T-cell (primary cell): ENCODE results near the gene EXOC3L1. TPM values are rescaled to one million over a fixed set of nuclear protein-coding genes. Genes with fewer than 3 reads are reported as not detected.
A peak's percentile ranks its signal among the peaks of the same experiment; 100 is the strongest.

ENCODE experiments used
- ATAC-seq, 4 experiments: fragments of 200-7000 bp in 3 of 4; fragments of 150-1000 bp in 1 of 4; cut with Tn5 transposase; replicated peaks in 1 of 4; 1 replicate in 3 of 4; 2 replicates in 1 of 4; pipeline ENCODE4 v1.10.0; 2021; ENCODE audit warnings: moderate library complexity in 3 of 4, mild to moderate bottlenecking in 2 of 4, moderate number of reproducible peaks in 1 of 4
- CTCF ChIA-PET, 2 donors: fragments of 300-600 bp; sonication (Branson Sonifier 250); formaldehyde crosslinking; loops; one replicate each; lab custom pipeline; 2022; ENCODE audit warnings: antibody characterized with exemption in 2 of 2; lab: Charles Lee
- POLR2A ChIA-PET, 2 donors: fragments of 300-600 bp; sonication (Branson Sonifier 250); formaldehyde crosslinking; loops; one replicate each; lab custom pipeline; 2022; ENCODE audit warnings: antibody characterized with exemption in 2 of 2; lab: Charles Lee
- DNase-seq, 35 experiments: peaks; one replicate each; pipeline versions ENCODE4 v3.0.0 to v3.0.0-alpha.2; 2013 to 2023
- H3K27ac ChIP-seq: one replicate; pipeline ENCODE4 v1.5.1; 2013; ENCODE audit warnings: low read length
- H3K27me3 ChIP-seq, 2 experiments: replicated peaks in 1 of 2; 1 replicate in 1 of 2; 2 replicates in 1 of 2; pipeline versions ENCODE4 v1.6.1 to v1.7.0; 2013; ENCODE audit warnings: low read length in 1 of 2, mixed read lengths in 1 of 2; ENCODE audit not compliant: control insufficient read depth in 2 of 2, insufficient read depth in 2 of 2; ENCODE audit errors: extremely low read depth in 1 of 2
- H3K36me3 ChIP-seq, 2 donors: 1 replicate in 1 of 2; 2 replicates in 1 of 2; pipeline versions ENCODE4 v1.6.1 to v1.7.0; 2013; ENCODE audit warnings: low read length in 1 of 2; ENCODE audit not compliant: control insufficient read depth in 2 of 2, insufficient read depth in 1 of 2; ENCODE audit errors: extremely low read depth in 1 of 2
- H3K4me1 ChIP-seq, 2 experiments: 1 replicate in 1 of 2; 2 replicates in 1 of 2; pipeline versions ENCODE4 v1.6.1 to v1.7.0; 2013; ENCODE audit warnings: low read length in 2 of 2, mixed read lengths in 1 of 2; ENCODE audit not compliant: insufficient read depth in 2 of 2, control insufficient read depth in 1 of 2; ENCODE audit errors: extremely low read depth in 1 of 2
- H3K4me3 ChIP-seq, 2 donors: 1 replicate in 1 of 2; 2 replicates in 1 of 2; pipeline versions ENCODE4 v1.5.1 to v1.7.0; 2013; ENCODE audit warnings: mild to moderate bottlenecking in 2 of 2, low read length in 1 of 2, moderate library complexity in 1 of 2; ENCODE audit not compliant: control insufficient read depth in 1 of 2; ENCODE audit errors: extremely low read depth in 1 of 2
- H3K9me3 ChIP-seq: 2 replicates; pipeline ENCODE4 v1.7.0; 2013
- H3K27ac Mint-ChIP-seq, 2 donors: one replicate each; pipeline ENCODE4 v1.8.0; 2020 to 2021; ENCODE audit warnings: mild to moderate bottlenecking in 2 of 2, mixed read lengths in 2 of 2
- H3K27me3 Mint-ChIP-seq, 2 donors: one replicate each; pipeline ENCODE4 v1.8.0; 2021 to 2022; ENCODE audit warnings: mixed read lengths in 2 of 2
- H3K36me3 Mint-ChIP-seq: one replicate; pipeline ENCODE4 v1.8.0; 2021; ENCODE audit warnings: mixed read lengths
- H3K4me1 Mint-ChIP-seq, 3 donors: one replicate each; pipeline ENCODE4 v1.8.0; 2020 to 2022; ENCODE audit warnings: mixed read lengths in 3 of 3, mild to moderate bottlenecking in 1 of 3
- H3K4me3 Mint-ChIP-seq, 3 donors: one replicate each; pipeline ENCODE4 v1.8.0; 2020 to 2022; ENCODE audit warnings: mild to moderate bottlenecking in 3 of 3, mixed read lengths in 3 of 3, moderate library complexity in 3 of 3
- H3K9me3 Mint-ChIP-seq, 3 donors: one replicate each; pipeline ENCODE4 v1.8.0; 2020 to 2022; ENCODE audit warnings: mixed read lengths in 3 of 3
- WGBS: methylation state at CpG from one replicate; pipeline ENCODE4 v1.1.5; 2013; ENCODE audit warnings: missing lambda C conversion rate; ENCODE audit not compliant: insufficient coverage; 5-methylcytosine and 5-hydroxymethylcytosine counted together
- total RNA-seq, 35 experiments: library from RNA in 6 of 35; stranded (reverse) in 6 of 35; fragments of 120-200 nt in 1 of 35; gene quantifications; one replicate each; pipeline versions ENCODE4 v1.2.1 to v1.2.4 and lab custom pipeline; 2013 to 2026

The EXOC3L1 gene
- total RNA-seq, 5 donors from 2014 or later (not counting 1 experiment from before 2014, with no cell fraction given), result 0.25 TPM; not detected in 4

DNA sequence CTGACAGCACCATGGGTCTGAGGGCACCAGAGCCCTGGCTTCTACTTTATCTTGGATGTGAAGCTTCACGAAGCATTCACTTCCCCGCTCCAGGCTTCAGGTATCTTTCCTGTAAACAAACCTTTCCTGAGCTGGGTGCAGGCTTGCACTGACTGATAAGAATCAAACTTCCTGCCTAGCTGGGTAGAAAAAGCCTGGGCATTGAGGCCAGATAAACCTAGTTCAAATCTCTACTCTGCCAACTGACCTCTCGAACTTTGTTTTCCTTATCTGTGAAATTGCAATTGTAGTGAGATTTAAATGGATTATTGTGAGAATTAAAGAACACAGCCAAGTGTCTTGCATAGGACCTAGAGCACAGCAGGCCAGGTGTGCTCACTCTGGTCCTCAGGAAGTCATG is 34.1 kb upstream of the EXOC3L1 start:
- Histone ChIP-seq H3K27me3 (no peaks in the 10 kb centered on the region), H3K4me1 (peaks cover 20 to 41% of the 10 kb centered on the region in 2 experiments), H3K4me3 (no peak overlapping the region), H3K9me3 (no peaks in the 10 kb centered on the region), H3K27ac (peak overlapping the region; percentile 50), H3K36me3 (peaks cover 6 to 11% of the 10 kb centered on the region in 2 donors)
- Mint-ChIP-seq H3K4me3 (peak overlapping the region in 1 of 3 donors; percentile 97), H3K4me1 (peaks cover 52 to 68% (median 64%) of the 10 kb centered on the region in 3 donors), H3K36me3 (peaks cover 15% of the 10 kb centered on the region), H3K27ac (peak overlapping the region; percentile 62 to 86), H3K27me3 (no peaks in the 10 kb centered on the region), H3K9me3 (no peaks in the 10 kb centered on the region)
- ChIA-PET CTCF (interaction anchor here (0.6 kb wide), 2 partner anchors 85 to 598 kb away, joined by 4 to 6 read pairs; no protein-coding TSS in a partner anchor), POLR2A (interaction anchor here in 1 of 2 donors (0.5 kb wide), 1 partner anchor 46 kb away, joined by 3 read pairs; no protein-coding TSS in a partner anchor)
- 20% methylated on average over 2 of the region's 3 CpGs for WGBS
- ATAC-seq (no peak), DNase-seq (no peak)

DNA sequence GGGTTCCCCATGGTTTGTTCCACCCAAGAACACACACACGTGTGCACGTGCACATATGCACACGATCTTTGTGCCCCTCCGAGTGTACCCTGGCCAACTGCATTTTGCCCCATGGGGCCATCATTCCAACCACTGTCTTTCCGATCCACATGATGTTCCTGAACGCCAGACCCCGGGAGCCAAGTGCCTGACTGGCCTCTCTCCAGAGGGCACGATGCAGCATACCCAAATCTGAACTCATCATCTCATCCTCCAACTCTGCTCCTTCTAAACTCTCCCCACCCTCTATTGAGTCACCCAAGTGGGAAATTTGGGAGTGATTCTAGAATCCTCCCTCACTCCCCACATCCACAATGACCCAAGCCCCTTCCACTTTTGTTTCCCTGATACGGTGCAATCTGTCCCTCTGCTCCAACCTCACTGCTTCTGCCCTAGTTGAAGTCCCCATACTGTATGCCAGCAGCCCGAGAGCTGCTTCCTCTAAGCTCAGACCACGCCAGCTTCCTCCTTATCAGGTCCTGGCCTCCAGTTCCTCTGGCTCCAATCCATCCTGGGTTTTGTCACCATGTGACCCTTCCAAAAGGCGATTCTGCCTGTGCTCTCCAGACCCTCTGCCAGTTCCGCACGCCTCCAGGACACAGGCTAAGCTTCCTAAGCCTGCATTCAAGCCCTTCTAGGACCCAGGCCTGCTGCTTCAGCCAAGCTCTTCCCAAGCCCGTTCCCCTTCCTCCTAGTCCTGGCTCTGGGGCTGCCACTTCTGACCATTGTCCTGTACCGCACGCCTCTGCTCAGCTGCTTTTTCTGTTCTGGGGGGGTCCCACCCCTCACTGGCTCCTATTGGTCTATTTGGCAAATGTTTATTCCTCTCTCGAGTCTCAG is 26.9 kb upstream of the EXOC3L1 start:
- Mint-ChIP-seq H3K36me3 (peaks cover 23% of the 10 kb centered on the region), H3K9me3 (no peaks in the 10 kb centered on the region), H3K4me1 (peaks cover 2 to 20% (median 2%) of the 10 kb centered on the region in 3 donors), H3K4me3 (no peak overlapping the region), H3K27me3 (no peaks in the 10 kb centered on the region), H3K27ac (no peak overlapping the region)
- ChIA-PET POLR2A (no interaction called here), CTCF (no interaction called here)
- no peak overlapping the region for H3K27ac ChIP-seq
- H3K4me1 ChIP-seq, result no peaks in the 10 kb centered on the region
- no peaks in the 10 kb centered on the region for H3K9me3 ChIP-seq
- no peak for DNase-seq
- no peak for ATAC-seq
- WGBS, result 78% methylated on average over 18 of the region's 18 CpGs
- no peak overlapping the region for H3K4me3 ChIP-seq
- H3K27me3 ChIP-seq, result no peaks in the 10 kb centered on the region
- peaks cover 0 to 3% of the 10 kb centered on the region in 2 donors for H3K36me3 ChIP-seq

DNA sequence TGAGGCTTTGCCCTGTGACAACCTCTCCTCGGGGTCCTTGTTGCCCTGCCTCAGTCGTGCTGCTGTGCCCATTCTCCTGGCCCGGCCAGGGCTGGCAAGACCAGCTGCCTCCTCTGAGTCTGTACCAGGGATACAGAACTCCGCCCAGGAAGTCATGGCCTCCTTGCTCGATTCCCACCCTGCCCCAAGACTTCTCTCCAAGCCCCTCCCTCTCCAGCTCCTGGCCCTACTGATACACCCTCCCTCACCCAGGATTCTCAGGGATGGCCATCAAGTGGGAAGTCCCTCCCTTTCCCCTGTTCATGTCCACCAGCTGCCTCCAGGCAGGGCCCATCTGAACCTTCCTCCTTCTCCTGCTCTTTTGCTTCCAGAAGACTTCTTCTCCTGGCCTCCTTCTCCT is 25.8 kb upstream of the EXOC3L1 start:
- H3K27me3 ChIP-seq, result no peaks in the 10 kb centered on the region
- ChIA-PET CTCF (no interaction called here), POLR2A (no interaction called here)
- no peak overlapping the region for H3K4me3 ChIP-seq
- Mint-ChIP-seq H3K27me3 (no peaks in the 10 kb centered on the region), H3K4me3 (no peak overlapping the region), H3K36me3 (peaks cover 26% of the 10 kb centered on the region), H3K27ac (no peak overlapping the region), H3K9me3 (no peaks in the 10 kb centered on the region), H3K4me1 (peaks cover 0 to 17% (median 0%) of the 10 kb centered on the region in 3 donors)
- DNase-seq (no peak), ATAC-seq (no peak)
- peaks cover 0 to 10% of the 10 kb centered on the region in 2 donors for H3K36me3 ChIP-seq
- no peak overlapping the region for H3K27ac ChIP-seq
- 74% methylated on average over 4 of the region's 5 CpGs for WGBS
- no peaks in the 10 kb centered on the region for H3K4me1 ChIP-seq
- H3K9me3 ChIP-seq, result no peaks in the 10 kb centered on the region

DNA sequence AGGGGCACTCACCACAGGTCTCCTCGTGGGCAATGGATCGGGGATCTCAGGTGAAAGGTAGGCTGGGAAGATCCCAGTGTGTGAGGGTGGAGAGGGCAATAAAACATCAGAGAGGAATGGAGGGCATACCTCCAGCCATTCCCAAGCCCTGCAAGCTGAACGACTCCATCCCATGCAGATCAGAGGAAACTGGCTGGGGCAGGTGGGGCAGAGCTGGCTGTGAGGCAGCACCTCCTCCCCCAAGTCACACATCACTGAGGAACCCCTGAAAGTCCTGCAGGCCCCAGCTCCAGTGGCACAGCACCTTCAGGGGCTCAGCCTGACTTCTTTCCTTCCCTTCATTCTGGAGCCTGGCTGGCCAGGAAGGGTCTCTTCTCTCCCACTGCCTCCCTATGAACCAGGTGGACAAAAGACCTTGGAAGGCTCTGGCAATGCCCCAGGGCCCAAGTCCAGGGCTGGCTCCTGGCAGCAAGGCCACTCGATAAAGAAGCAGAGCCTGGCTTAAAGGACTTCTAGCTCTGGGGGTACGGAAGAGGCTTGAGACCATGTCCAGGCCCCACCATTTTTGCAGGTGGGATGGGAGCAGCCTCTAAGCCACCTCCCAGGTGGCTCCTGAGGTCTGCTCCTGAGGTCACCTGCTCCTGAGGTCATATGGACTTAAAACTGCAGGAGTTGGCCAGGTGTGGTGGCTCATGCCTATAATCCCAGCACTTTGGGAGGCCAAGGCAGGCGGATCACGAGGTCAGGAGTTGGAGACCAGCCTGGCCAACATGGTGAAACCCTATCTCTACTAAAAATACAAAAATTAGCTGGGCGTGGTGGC is 23.5 kb upstream of the EXOC3L1 start:
- no peak overlapping the region for H3K27ac Mint-ChIP-seq
- H3K4me3 ChIP-seq, result no peak overlapping the region
- H3K36me3 Mint-ChIP-seq, result peaks cover 22% of the 10 kb centered on the region
- ChIA-PET CTCF (no interaction called here), POLR2A (no interaction called here)
- H3K4me1 Mint-ChIP-seq, result peaks cover 0 to 9% (median 0%) of the 10 kb centered on the region in 3 donors
- no peaks in the 10 kb centered on the region for H3K9me3 ChIP-seq
- no peaks in the 10 kb centered on the region for H3K4me1 ChIP-seq
- no peak for DNase-seq
- H3K27me3 ChIP-seq, result no peaks in the 10 kb centered on the region
- 74% methylated on average over 5 of the region's 8 CpGs for WGBS
- no peaks in the 10 kb centered on the region for H3K27me3 Mint-ChIP-seq
- ATAC-seq, result no peak
- no peaks in the 10 kb centered on the region for H3K9me3 Mint-ChIP-seq
- no peak overlapping the region for H3K4me3 Mint-ChIP-seq
- H3K36me3 ChIP-seq, result peaks cover 0 to 13% of the 10 kb centered on the region in 2 donors
- no peak overlapping the region for H3K27ac ChIP-seq

DNA sequence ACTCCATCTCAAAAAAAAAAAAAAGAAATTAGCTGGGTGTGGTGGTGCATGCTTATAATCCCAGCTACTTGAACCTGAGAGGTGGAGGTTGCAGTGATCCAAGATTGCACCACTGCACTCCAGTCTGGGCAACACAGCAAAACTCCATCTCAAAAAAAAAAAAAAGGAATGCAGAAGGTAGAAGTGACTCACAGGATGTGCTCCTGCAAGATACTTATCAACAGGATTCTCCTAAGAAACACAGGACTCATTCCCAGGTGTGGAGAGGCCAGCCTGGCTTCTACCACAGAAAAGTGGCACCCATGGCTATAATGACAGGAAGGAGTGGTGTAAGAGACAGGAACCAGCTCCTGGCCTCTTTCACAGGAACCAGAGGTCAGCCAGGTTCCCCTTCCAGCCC is 22.8 kb upstream of the EXOC3L1 start:
- CTCF ChIA-PET, result no interaction called here
- Mint-ChIP-seq H3K27ac (no peak overlapping the region), H3K4me3 (no peak overlapping the region), H3K4me1 (peaks cover 0 to 9% (median 0%) of the 10 kb centered on the region in 3 donors), H3K9me3 (no peaks in the 10 kb centered on the region), H3K36me3 (peaks cover 21% of the 10 kb centered on the region), H3K27me3 (no peaks in the 10 kb centered on the region)
- Histone ChIP-seq H3K4me1 (no peaks in the 10 kb centered on the region), H3K4me3 (no peak overlapping the region), H3K9me3 (no peaks in the 10 kb centered on the region), H3K36me3 (peaks cover 0 to 13% of the 10 kb centered on the region in 2 donors), H3K27me3 (no peaks in the 10 kb centered on the region), H3K27ac (no peak overlapping the region)
- no peak for ATAC-seq
- DNase-seq, result no peak
- POLR2A ChIA-PET, result no interaction called here

DNA sequence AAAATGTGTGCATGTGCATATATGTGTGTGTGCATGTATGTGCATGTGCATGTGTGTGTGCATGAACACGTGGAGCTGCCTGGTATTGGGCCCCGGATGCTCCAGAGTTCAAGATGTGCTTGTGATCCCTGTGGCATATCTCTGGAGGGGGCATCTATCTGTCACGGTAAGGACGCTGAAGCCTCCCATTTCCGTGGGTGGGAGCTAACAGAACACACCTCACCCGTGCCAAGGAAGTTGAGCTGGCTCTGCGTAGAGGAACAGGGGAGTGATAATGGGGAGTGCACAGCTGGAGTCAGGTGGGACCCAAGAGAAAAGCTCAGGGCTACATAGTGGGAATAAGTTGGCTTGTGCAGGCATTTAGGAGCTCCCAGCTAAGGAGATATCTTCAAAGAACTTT is 21.7 kb upstream of the EXOC3L1 start:
- H3K36me3 ChIP-seq, result peaks cover 0 to 13% of the 10 kb centered on the region in 2 donors
- H3K4me1 ChIP-seq, result no peaks in the 10 kb centered on the region
- no peaks in the 10 kb centered on the region for H3K9me3 Mint-ChIP-seq
- no peak overlapping the region for H3K4me3 Mint-ChIP-seq
- H3K27me3 Mint-ChIP-seq, result no peaks in the 10 kb centered on the region
- no peak overlapping the region for H3K4me3 ChIP-seq
- DNase-seq, result no peak
- H3K4me1 Mint-ChIP-seq, result peaks cover 0 to 4% (median 0%) of the 10 kb centered on the region in 3 donors
- ChIA-PET CTCF (no interaction called here), POLR2A (no interaction called here)
- no peak for ATAC-seq
- H3K27ac ChIP-seq, result no peak overlapping the region
- WGBS, result 84% methylated on average over 4 of the region's 7 CpGs
- H3K36me3 Mint-ChIP-seq, result peaks cover 13% of the 10 kb centered on the region
- no peak overlapping the region for H3K27ac Mint-ChIP-seq
- H3K27me3 ChIP-seq, result no peaks in the 10 kb centered on the region
- no peaks in the 10 kb centered on the region for H3K9me3 ChIP-seq
